Neural crest cell (in vitro differentiated cells): Measurements from ENCODE around the gene C10orf143. TPM values are rescaled to one million over a fixed set of nuclear protein-coding genes. Genes with fewer than 3 reads are reported as not detected.

Experiments used
- DNase-seq: peaks from one replicate; pipeline ENCODE4 v3.0.0; 2021; ENCODE audit warnings: low read depth, mixed read lengths, low spot score
- H3K27ac Mint-ChIP-seq: one replicate; pipeline ENCODE4 v1.8.0; 2021; ENCODE audit warnings: mild to moderate bottlenecking, mixed read lengths; ENCODE audit not compliant: unreplicated experiment
- H3K27me3 Mint-ChIP-seq: 2 replicates; pipeline ENCODE4 v1.8.0; 2021; ENCODE audit warnings: low read depth, mild to moderate bottlenecking, mixed read lengths
- H3K36me3 Mint-ChIP-seq: 2 replicates; pipeline ENCODE4 v1.8.0; 2021; ENCODE audit warnings: low read depth, mild to moderate bottlenecking, mixed read lengths
- H3K4me1 Mint-ChIP-seq: 2 replicates; pipeline ENCODE4 v1.8.0; 2021; ENCODE audit warnings: mixed read lengths
- H3K4me3 Mint-ChIP-seq: one replicate; pipeline ENCODE4 v1.8.0; 2021; ENCODE audit warnings: mild to moderate bottlenecking, mixed read lengths
- H3K9me3 Mint-ChIP-seq: 2 replicates; pipeline ENCODE4 v1.8.0; 2021; ENCODE audit warnings: mixed read lengths
- total RNA-seq: library from RNA; stranded (reverse); gene quantifications from 2 replicates; pipeline ENCODE4 v1.2.1, GENCODE V29; 2021
- TF ChIP-seq, protein P1 (sequence below): fragments of 200-600 bp; sonication (generic); conservative IDR thresholded peaks from 2 replicates; pipeline ENCODE4 v1.5.0; 2021; ENCODE audit warnings: antibody characterized with exemption, mild to moderate bottlenecking

The C10orf143 gene
- total RNA-seq, 1 donor from 2014 or later: 2.7 TPM

GRCh38 chr10:130080461-130080814 is 30.2 kb downstream of the C10orf143 start:
- H3K4me1 Mint-ChIP-seq: no peaks in the 10 kb centered on the region
- H3K27ac Mint-ChIP-seq: no peak overlapping the region
- no peak overlapping the region for H3K4me3 Mint-ChIP-seq
- H3K27me3 Mint-ChIP-seq: no peaks in the 10 kb centered on the region
- peaks cover 3% of the 10 kb centered on the region for H3K9me3 Mint-ChIP-seq
- H3K36me3 Mint-ChIP-seq: peaks cover 2% of the 10 kb centered on the region
- DNase-seq: no peak
- TF ChIP-seq, protein P1, sequence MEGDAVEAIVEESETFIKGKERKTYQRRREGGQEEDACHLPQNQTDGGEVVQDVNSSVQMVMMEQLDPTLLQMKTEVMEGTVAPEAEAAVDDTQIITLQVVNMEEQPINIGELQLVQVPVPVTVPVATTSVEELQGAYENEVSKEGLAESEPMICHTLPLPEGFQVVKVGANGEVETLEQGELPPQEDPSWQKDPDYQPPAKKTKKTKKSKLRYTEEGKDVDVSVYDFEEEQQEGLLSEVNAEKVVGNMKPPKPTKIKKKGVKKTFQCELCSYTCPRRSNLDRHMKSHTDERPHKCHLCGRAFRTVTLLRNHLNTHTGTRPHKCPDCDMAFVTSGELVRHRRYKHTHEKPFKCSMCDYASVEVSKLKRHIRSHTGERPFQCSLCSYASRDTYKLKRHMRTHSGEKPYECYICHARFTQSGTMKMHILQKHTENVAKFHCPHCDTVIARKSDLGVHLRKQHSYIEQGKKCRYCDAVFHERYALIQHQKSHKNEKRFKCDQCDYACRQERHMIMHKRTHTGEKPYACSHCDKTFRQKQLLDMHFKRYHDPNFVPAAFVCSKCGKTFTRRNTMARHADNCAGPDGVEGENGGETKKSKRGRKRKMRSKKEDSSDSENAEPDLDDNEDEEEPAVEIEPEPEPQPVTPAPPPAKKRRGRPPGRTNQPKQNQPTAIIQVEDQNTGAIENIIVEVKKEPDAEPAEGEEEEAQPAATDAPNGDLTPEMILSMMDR: no peak

GRCh38 chr10:130079614-130080460 is 30.8 kb downstream of the C10orf143 start:
- Mint-ChIP-seq H3K36me3 (peaks cover 2% of the 10 kb centered on the region), H3K9me3 (peaks cover 3% of the 10 kb centered on the region), H3K4me3 (no peak overlapping the region), H3K27ac (no peak overlapping the region), H3K27me3 (no peaks in the 10 kb centered on the region), H3K4me1 (no peaks in the 10 kb centered on the region)
- DNase-seq: no peak
- TF ChIP-seq, protein P1: no peak

DNA sequence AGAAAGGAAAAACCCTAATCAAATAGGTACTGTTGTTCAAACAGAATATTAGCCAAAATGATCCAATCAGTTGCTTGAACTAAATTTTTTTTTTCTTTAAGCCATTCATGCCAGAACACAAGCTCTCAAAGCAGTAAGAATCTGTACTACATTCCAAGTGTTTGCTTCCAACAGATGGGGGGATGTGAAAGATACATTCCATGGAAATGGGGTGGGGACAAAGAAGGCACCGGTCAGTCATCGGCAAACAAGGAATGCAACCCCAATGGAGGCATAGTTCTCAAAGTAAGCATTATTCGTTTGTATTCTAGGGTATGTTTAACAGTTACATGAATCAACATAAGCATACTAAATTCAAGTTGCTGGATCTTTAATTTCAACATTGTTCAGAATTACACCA is 32.5 kb downstream of the C10orf143 start:
- no peaks in the 10 kb centered on the region for H3K27me3 Mint-ChIP-seq
- H3K27ac Mint-ChIP-seq: no peak overlapping the region
- TF ChIP-seq, protein P1: no peak
- no peak for DNase-seq
- H3K36me3 Mint-ChIP-seq: peaks cover 5% of the 10 kb centered on the region
- H3K4me1 Mint-ChIP-seq: no peaks in the 10 kb centered on the region
- H3K9me3 Mint-ChIP-seq: no peaks in the 10 kb centered on the region
- H3K4me3 Mint-ChIP-seq: no peak overlapping the region

GRCh38 chr10:130076681-130077080 is 33.9 kb downstream of the C10orf143 start:
- Mint-ChIP-seq H3K27ac (no peak overlapping the region), H3K27me3 (no peaks in the 10 kb centered on the region), H3K4me1 (no peaks in the 10 kb centered on the region), H3K9me3 (peaks cover 9% of the 10 kb centered on the region), H3K4me3 (no peak overlapping the region), H3K36me3 (peaks cover 10% of the 10 kb centered on the region)
- DNase-seq: no peak
- TF ChIP-seq, protein P1: no peak

DNA sequence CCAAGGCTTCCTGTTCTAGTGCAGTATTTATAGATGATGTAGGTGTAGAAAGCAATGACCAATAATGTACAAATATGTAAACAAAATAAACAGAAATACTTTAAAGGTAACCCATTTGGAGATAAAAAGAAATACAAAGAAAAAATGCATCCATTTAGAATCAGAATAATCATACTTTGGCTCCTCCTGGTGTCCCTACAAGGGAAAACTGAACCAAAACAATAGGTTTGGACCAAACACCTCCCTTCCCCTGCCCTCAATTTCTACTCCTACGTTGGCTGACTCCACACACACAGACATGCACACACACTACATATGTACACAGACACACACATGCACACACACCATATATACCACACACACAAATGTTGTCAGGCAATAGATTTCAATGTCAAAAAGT is 36.0 kb downstream of the C10orf143 start:
- Mint-ChIP-seq H3K27ac (no peak overlapping the region), H3K27me3 (peaks cover 4% of the 10 kb centered on the region), H3K36me3 (peaks cover 10% of the 10 kb centered on the region), H3K9me3 (peaks cover 9% of the 10 kb centered on the region), H3K4me3 (no peak overlapping the region), H3K4me1 (no peaks in the 10 kb centered on the region)
- no peak for DNase-seq
- TF ChIP-seq, protein P1: no peak
